H1 (cell line): ENCODE results near the gene TDRD15. TPM values are rescaled to one million over a fixed set of nuclear protein-coding genes. Genes with fewer than 3 reads are reported as not detected.

ENCODE experiments used
- CBX5 ChIP-seq: fragments of 300-800, 300-1000 bp; sonication (generic); IDR thresholded peaks from 2 replicates; pipeline ENCODE4 v1.7.1; 2016; ENCODE audit warnings: antibody characterized with exemption, low read length, low read depth
- CTCF ChIP-seq, 3 experiments: IDR thresholded peaks; 1 replicate in 2 of 3; 2 replicates in 1 of 3; pipeline versions ENCODE4 v1.5.1 to v1.6.1; 2011; ENCODE audit warnings: low read length in 3 of 3, mild to moderate bottlenecking in 3 of 3, inconsistent platforms in 2 of 3, low read depth in 1 of 3, moderate library complexity in 1 of 3; ENCODE audit not compliant: insufficient read depth in 1 of 3; ENCODE audit errors: control extremely low read depth in 1 of 3
- JUN ChIP-seq: IDR thresholded peaks from 2 replicates; pipeline ENCODE4 v1.6.1; 2011; ENCODE audit warnings: low read depth, mild to moderate bottlenecking, improper control_type of control experiment, low read length
- JUND ChIP-seq: IDR thresholded peaks from 2 replicates; pipeline ENCODE4 v1.6.1; 2011; ENCODE audit warnings: mild to moderate bottlenecking, improper control_type of control experiment, low read length
- MAFK ChIP-seq: IDR thresholded peaks from 2 replicates; pipeline ENCODE4 v1.6.1; 2012; ENCODE audit warnings: low read depth, mild to moderate bottlenecking, improper control_type of control experiment, low read length
- RBBP5 ChIP-seq: IDR thresholded peaks from 2 replicates; pipeline ENCODE4 v1.7.1; 2012; ENCODE audit warnings: low read depth, mild to moderate bottlenecking, inconsistent platforms, low read length, moderate library complexity, borderline replicate concordance
- SP4 ChIP-seq: IDR thresholded peaks from 2 replicates; pipeline ENCODE4 v1.6.1; 2012; ENCODE audit warnings: low read length, inconsistent platforms
- polyA plus RNA-seq, 7 experiments: library from polyadenylated mRNA; depleted of rRNA in 3 of 7; stranded (reverse) in 5 of 7; unstranded in 2 of 7; fragments of >200 nt in 5 of 7; fragments of 200-250 nt in 2 of 7; gene quantifications; 1 replicate in 5 of 7; 2 replicates in 1 of 7; 4 replicates in 1 of 7; pipeline versions ENCODE4 v1.2.1 to v1.2.3, GENCODE V29; 2011 to 2013; ENCODE audit warnings: missing spikeins in 2 of 7, mixed read lengths in 2 of 7
- total RNA-seq: library from RNA; stranded (reverse); fragmentation: NEBNext Ultra II Directional; extraction: Animal tissue kit (Norgen Biotek cat#: 25700); gene quantifications from 2 replicates; pipeline ENCODE4 v1.2.1, GENCODE V29; 2021

Gene TDRD15
- total and polyA plus RNA-seq, 2 of the 8 experiments (the other 6 are each of a cell fraction or from before 2014, with no cell fraction given) = not detected

DNA sequence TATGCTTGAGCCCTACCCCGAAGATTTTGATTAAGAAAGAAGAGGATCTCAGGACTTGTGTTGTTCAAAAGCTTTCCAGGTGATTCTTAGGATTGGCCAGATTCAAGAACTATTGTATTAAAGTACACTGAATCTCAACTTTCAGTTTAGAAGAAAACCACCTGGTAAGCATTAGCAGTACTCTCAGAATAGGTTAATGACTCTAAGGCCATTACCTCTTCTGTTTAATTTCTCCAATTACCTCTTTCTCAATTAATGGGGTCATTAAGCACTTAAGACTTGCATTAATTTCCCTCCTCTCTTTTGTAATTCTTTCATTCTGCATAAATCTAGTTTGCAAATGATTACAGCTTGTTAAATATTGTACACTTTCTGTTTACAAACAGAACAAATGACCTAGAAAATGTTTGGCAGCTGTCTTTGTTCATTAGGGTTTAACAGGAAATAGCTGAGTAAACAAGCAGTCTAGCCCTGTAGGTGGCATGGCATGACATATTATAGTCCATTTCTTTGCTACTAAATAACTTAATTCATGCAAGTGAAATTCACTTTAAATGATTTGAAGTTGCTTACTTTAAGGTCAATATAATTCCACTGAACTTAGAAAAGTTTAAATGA is 20.4 kb upstream of the TDRD15 start (continued):
- TF ChIP-seq MAFK (no peak), CTCF (IDR thresholded peaks at IDR 0.05; ENCODE audit: control extremely low read depth in 1 of 3, insufficient read depth in 1 of 3, low read depth in 1 of 3, low read length in 3 of 3) (no peak), RBBP5 (no peak), JUND (no peak), CBX5 (no peak), JUN (no peak), SP4 (no peak)
